DND-41 (cell line): ENCODE data around the gene LDB2.

Experiments used
- ATAC-seq: fragments of 200-7000 bp; cut with Tn5 transposase; 3 replicates; pipeline ENCODE4 v1.9.1; 2021; ENCODE audit warnings: low read depth; ENCODE audit not compliant: insufficient read depth
- DNase-seq: peaks from one replicate; pipeline ENCODE4 v3.0.0-alpha.2; 2020
- H2AFZ ChIP-seq: 2 replicates; pipeline ENCODE4 v1.6.0; 2012; ENCODE audit warnings: low read depth, low read length
- H3K27ac ChIP-seq: 2 replicates; pipeline ENCODE4 v1.5.1; 2012; ENCODE audit warnings: low read length, inconsistent platforms
- H3K27me3 ChIP-seq: fragments of 200-600 bp; sonication (generic); 2 replicates; pipeline ENCODE4 v1.6.0; 2012; ENCODE audit warnings: low read length, mild to moderate bottlenecking, inconsistent platforms; ENCODE audit not compliant: insufficient read depth, poor library complexity
- H3K36me3 ChIP-seq: 2 replicates; pipeline ENCODE4 v1.5.1; 2012; ENCODE audit warnings: low read length, inconsistent platforms; ENCODE audit not compliant: insufficient read depth
- H3K4me1 ChIP-seq: 2 replicates; pipeline ENCODE4 v1.5.1; 2012; ENCODE audit warnings: mild to moderate bottlenecking, low read length; ENCODE audit not compliant: insufficient read depth
- H3K4me2 ChIP-seq: 2 replicates; pipeline ENCODE4 v1.6.0; 2012; ENCODE audit warnings: mild to moderate bottlenecking, moderate library complexity, low read length, inconsistent platforms; ENCODE audit not compliant: insufficient read depth
- H3K4me3 ChIP-seq, 2 experiments: fragments of 200-600 bp in 1 of 2; shearing (Covaris generic) in 1 of 2; 2 replicates each; pipeline ENCODE4 v1.5.1; 2012 to 2016; ENCODE audit warnings: inconsistent platforms in 2 of 2, low read length in 2 of 2, mild to moderate bottlenecking in 2 of 2, low read depth in 1 of 2, moderate library complexity in 1 of 2
- H3K79me2 ChIP-seq: 2 replicates; pipeline ENCODE4 v1.6.0; 2012; ENCODE audit warnings: low read length, inconsistent platforms; ENCODE audit not compliant: insufficient read depth
- H3K9ac ChIP-seq: 2 replicates; pipeline ENCODE4 v1.6.0; 2012; ENCODE audit warnings: low read depth, mild to moderate bottlenecking, inconsistent platforms, low read length, moderate library complexity
- H3K9me3 ChIP-seq: 2 replicates; pipeline ENCODE4 v1.5.1; 2012; ENCODE audit warnings: low read length, moderate library complexity, mild to moderate bottlenecking, inconsistent platforms; ENCODE audit not compliant: insufficient read depth, severe bottlenecking
- H4K20me1 ChIP-seq: 2 replicates; pipeline ENCODE4 v1.6.0; 2012; ENCODE audit warnings: low read length; ENCODE audit not compliant: insufficient read depth
- CTCF ChIP-seq: IDR thresholded peaks from 2 replicates; pipeline ENCODE4 v1.5.1; 2012; ENCODE audit warnings: borderline replicate concordance, low read length, moderate library complexity, mild to moderate bottlenecking; ENCODE audit not compliant: poor library complexity, severe bottlenecking; ENCODE audit errors: extremely low read depth
- EZH2 ChIP-seq: IDR thresholded peaks from 3 replicates; pipeline ENCODE4 v1.6.1; 2012; ENCODE audit warnings: borderline replicate concordance, low read depth, mild to moderate bottlenecking, moderate library complexity, low read length, inconsistent platforms; ENCODE audit not compliant: severe bottlenecking

LDB2 gene

GRCh38 chr4:16869594-16870245 is 28.7 kb downstream of the LDB2 start:
- ATAC-seq = no peak
- DNase-seq = no peak
- peaks cover 3% of the 10 kb centered on the region for H3K27me3 ChIP-seq
- no peak overlapping the region for H3K4me2 ChIP-seq
- no peak overlapping the region for H3K9ac ChIP-seq
- no peaks in the 10 kb centered on the region for H3K79me2 ChIP-seq
- no peak overlapping the region for H3K27ac ChIP-seq
- H3K9me3 ChIP-seq = no peaks in the 10 kb centered on the region
- H4K20me1 ChIP-seq = no peaks in the 10 kb centered on the region
- H3K4me1 ChIP-seq = no peaks in the 10 kb centered on the region
- no peaks in the 10 kb centered on the region for H3K36me3 ChIP-seq
- TF ChIP-seq EZH2 = no peak
- TF ChIP-seq CTCF = no peak
- H3K4me3 ChIP-seq = no peak overlapping the region
- no peak overlapping the region for H2AFZ ChIP-seq

GRCh38 chr4:16868674-16869073 is 29.8 kb downstream of the LDB2 start:
- DNase-seq (no peak), ATAC-seq (no peak)
- Histone ChIP-seq H3K79me2 (no peaks in the 10 kb centered on the region), H3K4me2 (no peak overlapping the region), H3K36me3 (no peaks in the 10 kb centered on the region), H3K4me1 (no peaks in the 10 kb centered on the region), H3K27me3 (no peaks in the 10 kb centered on the region), H3K9ac (no peak overlapping the region), H4K20me1 (no peaks in the 10 kb centered on the region), H2AFZ (no peak overlapping the region), H3K9me3 (no peaks in the 10 kb centered on the region), H3K4me3 (no peak overlapping the region), H3K27ac (no peak overlapping the region)
- TF ChIP-seq CTCF (no peak), EZH2 (no peak)

GRCh38 chr4:16867827-16868226 is 30.6 kb downstream of the LDB2 start:
- no peaks in the 10 kb centered on the region for H3K4me1 ChIP-seq
- H3K36me3 ChIP-seq = no peaks in the 10 kb centered on the region
- DNase-seq = no peak

More at GRCh38 chr4:16867827-16868226, 30.6 kb downstream of the LDB2 start:
- Histone ChIP-seq H3K4me2 (no peak overlapping the region), H3K9ac (no peak overlapping the region), H2AFZ (no peak overlapping the region), H3K9me3 (no peaks in the 10 kb centered on the region), H3K79me2 (no peaks in the 10 kb centered on the region), H3K27ac (no peak overlapping the region), H3K4me3 (no peak overlapping the region), H4K20me1 (no peaks in the 10 kb centered on the region), H3K27me3 (no peaks in the 10 kb centered on the region)
- ATAC-seq = no peak
- TF ChIP-seq EZH2 = no peak
- TF ChIP-seq CTCF = no peak
